GM18870 (cell line): ENCODE measurements around the gene CSNK1E.

ENCODE experiments used
- ATAC-seq: cut with Tn5 transposase; IDR thresholded peaks from one replicate; pipeline ENCODE4 v1.9.1; 2021; ENCODE audit warnings: moderate library complexity; ENCODE audit not compliant: unreplicated experiment

The CSNK1E gene

GRCh38 chr22:38282397-38282796 is 34.8 kb downstream of the CSNK1E start:
- ATAC-seq: no peak

DNA sequence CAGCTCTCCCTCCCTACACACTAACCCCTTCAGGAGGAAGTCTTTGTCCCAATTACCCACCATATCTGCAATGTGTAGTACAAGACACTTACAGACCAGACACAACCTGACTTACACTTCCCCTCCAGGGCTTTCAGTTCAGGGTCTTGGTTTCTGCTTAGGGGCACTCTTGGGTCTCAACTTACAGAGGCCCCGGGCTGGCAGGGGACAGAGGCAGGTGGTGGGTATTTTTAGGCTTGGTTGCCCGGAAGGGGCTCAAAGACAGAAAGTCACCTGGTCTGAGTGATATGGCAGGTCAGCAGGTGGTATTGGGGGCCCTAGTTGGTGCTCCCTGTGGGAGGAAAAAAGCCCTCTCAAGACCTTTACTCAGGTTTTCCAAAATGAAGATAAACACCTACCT is 41.1 kb downstream of the CSNK1E start:
- no peak for ATAC-seq

DNA sequence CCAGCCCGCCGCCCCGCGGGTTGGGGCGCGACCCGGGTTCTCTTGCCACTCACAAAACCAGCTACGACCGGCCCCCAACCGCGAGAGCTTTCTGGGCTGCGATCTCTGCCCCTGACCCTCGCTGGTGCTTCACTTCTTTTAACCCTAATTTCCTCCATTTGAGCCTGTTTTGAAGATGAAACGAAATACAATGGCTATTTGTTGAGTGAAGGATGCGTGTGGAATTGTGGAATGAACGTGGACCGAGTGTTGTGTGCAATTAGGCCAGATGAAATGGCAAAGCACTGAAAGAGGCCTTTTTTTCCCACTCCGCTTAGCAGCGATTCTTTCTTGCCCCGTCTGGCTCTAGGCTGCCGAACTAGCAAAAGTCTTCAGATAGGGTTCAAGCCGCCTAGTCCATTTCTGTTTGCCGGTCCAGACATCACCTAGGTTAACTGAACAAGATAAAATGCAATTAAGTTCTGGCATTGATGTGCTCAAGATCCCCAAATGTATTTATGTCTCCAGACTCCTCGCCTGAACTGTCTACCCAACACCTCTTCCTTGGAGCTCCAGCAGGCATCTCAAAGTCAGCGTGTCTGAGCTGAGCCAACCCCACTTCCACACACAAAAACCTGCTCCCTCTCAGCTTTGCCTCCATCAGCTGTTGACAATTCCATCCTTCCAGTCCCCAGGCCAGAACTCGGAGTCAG is 44.0 kb downstream of the CSNK1E start:
- no peak for ATAC-seq

DNA sequence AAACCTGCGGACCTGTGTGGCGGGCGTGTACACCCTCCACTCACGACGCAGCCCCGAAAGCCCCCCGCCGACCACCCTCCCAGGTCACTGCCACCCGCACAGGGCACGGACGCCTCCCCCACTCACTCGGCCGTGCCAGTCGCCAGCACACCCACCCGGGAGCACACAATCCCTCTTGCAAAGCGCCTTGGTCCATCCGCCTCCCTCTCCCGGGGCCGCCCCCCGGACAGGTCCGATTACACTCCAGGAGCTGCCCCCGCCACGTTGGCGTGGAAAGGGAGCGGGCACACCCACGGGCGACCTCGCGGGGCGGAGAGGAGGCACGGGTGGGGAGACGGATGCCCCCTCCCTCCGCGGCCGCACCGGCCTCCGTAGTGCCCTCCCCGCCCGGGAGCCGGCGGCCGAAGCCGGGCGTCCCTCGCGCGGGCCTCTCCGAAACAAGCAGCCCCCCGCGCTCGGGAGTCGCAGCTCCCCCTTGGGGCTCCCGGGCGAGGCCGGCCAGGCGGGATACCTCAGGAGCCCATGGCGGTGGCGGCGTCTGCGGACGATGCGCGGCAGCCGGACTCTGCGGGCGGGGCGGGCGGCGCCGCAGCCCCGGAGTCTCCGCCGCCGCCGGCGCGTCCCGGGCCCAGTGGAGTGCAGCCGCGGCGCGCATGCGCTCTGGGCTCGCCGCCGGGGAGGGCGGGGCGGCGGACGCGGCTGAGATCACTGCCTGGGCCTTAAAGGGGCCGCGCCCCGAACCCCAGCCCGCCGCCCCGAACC is 44.7 kb downstream of the CSNK1E start, which contains the start of gene TMEM184B:
Gene TMEM184B (minus strand): TSS at position 638 of the 762 bp plus-strand sequence. CDS start 25,049 bp downstream, outside the sequence.
- no peak for ATAC-seq

GRCh38 chr22:38271927-38272372 is 45.3 kb downstream of the CSNK1E start:
- no peak for ATAC-seq

DNA sequence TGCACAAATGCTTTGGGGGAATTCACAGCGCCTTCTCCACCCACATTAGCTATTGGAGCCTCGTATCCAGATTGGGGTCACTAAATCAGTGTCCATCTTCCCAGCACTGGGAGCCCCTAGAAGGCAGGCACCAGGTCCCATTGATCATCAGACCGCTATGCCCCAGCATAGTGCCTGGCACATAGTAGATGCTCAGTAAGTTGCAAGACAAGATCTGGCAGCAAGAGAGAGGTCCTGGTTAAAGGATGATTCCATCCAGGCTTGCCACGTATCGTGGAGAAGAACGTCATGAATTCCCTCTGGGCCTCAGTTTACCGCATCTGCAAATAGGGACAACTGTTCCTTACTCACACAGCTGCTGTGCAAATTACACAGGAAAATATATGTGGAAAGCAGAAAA is 46.1 kb downstream of the CSNK1E start:
- no peak for ATAC-seq

DNA sequence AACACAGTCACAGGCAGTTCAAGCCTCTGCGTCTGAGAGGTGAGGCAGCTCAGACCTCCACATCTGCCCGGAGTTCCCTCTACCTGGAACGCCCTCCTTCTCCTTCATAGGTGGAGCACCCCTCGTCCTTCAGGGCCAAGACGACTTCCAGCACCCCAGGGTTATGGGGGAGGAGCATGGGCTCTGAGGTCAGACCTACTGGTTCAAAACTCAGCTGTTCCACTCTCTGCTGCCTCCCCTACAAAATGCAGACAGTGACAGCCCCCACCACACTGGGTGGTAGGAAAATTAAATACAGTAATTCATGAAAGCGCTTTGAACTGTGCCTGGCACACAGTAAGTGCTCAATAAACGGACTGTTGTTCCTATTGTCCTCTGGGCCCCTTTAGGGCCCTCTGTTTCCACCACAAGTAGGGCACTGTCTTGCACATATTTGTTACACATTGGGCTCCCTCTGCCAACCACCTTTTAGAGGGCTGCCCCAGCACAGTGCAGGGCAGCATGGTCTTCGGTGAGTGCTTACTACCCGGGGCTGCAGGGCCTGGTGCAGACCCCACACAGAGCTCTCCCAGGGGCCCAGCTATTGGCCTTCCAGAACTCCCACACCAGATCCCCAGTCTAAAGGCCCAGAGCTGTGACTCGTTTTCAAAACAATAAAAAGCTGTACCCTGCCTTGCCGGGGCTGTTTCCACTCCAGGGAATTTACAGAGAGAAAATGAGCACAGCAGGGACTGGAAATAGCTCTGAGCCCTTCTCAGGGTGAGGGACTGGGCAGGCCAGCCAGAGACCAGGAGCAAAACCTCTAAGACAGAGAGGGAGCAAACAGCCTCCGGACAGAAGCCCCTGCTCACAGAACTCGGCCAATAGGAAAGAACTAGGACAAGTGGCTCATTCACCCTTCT is 46.9 kb downstream of the CSNK1E start:
- no peak for ATAC-seq

DNA sequence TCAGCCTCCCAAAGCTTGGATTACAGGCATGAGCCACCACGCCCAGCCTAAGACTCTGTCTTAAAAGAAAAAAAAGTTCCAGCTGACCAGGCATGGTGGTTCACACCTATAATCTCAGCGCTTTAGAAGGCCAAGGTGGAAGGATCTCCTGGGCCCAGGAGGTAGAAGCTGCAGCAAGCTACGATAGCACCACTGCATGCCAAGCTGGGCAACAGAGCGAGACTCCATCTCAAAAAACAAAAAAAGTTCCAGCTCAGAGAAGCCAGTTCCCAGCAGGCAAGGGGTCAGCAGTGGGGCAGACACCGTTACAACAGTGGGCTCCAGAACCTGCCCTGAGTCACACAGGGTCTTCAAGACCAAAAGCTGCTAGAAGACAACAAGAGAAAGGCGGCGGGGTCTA is 47.8 kb downstream of the CSNK1E start:
- ATAC-seq: no peak

DNA sequence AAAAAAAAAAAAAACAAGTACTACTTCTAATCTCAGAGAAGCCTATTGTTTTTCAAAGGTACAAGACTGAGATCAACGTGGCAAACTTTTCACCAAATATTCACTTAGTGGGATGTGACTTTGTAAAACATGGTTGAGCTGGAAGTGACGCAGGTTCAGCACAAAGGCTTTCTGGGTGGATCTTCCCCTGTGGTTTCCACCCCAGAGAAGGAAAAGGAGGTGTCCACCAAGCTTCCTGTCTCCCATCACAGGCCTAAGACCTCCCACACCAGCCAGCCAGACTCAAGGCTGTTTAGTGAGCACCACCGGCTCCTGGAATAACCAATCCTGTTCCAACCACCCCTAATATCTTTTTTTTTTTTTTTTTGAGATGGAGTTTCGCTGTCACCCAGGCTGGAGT is 50.1 kb downstream of the CSNK1E start:
- ATAC-seq: no peak

DNA sequence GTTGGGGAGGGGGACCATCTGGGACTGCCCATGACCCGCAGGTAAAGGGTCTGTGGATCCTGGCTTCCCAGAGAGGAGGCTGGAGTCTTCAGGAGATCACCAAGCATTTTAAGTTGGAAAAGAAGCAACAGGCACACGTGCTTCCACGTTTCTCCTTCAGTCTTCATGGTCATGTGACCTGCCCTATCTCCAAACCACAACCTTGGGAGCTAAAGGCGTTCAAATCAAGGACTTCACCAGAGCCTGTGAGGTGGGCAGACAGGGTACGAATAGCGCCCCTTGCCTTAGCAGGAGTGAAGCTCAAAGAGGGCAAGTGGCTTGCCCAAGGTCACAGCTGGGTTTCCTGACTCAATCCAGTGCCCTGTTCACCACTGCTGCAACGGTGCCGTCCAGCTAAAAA is 51.1 kb downstream of the CSNK1E start:
- ATAC-seq: no peak

DNA sequence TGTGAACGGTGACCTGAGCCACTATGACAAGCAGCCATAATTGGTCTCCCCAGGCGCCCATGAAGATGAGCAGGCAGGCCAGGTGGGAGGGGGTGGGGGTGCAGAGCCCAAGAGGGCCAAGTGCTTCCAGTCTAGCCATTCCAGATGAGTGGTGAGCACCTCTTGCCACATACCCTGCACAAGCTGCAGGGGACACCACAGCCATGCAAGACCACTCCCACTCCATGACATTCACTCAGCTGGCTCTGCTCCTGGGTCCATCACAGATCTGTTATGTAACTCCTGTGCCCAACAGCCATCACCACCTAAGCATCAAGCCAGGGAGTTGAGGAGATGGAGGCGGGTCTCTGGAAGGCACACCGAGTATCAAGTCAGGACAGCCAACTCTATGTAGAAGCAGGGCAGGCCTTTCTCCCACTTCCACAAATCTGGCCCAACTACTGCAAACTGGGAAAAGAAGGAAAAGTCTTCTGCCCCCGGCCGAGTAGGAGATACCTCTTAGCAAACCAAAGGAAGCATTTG is 52.9 kb downstream of the CSNK1E start:
- ATAC-seq: no peak

GRCh38 chr22:38262051-38262795 is 55.0 kb downstream of the CSNK1E start:
- no peak for ATAC-seq

- ATAC-seq: no peak
These were observed 56.2 kb downstream of the CSNK1E start for GRCh38 chr22:38260761-38261681.

- no peak for ATAC-seq
These were observed 57.9 kb downstream of the CSNK1E start for GRCh38 chr22:38259370-38259769.

DNA sequence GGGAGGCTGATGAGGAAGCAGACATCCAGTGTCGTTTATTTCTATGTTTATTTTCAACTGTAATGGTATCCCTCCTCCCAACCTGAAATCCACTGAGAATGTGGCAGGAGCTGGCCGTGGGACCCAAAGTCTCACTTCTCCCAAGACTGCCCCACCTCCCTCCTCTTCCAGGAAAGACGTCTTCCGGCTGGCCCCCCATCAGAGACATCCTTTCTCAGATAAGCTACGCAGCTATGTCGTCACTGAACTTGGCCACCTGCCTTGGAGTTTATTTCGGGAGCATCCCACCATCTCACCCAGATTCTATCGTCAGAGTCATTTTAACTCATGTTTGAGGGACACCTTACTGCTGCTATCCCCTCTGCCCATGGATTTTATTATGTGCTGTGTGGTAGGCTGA is 58.3 kb downstream of the CSNK1E start:
- ATAC-seq: no peak

DNA sequence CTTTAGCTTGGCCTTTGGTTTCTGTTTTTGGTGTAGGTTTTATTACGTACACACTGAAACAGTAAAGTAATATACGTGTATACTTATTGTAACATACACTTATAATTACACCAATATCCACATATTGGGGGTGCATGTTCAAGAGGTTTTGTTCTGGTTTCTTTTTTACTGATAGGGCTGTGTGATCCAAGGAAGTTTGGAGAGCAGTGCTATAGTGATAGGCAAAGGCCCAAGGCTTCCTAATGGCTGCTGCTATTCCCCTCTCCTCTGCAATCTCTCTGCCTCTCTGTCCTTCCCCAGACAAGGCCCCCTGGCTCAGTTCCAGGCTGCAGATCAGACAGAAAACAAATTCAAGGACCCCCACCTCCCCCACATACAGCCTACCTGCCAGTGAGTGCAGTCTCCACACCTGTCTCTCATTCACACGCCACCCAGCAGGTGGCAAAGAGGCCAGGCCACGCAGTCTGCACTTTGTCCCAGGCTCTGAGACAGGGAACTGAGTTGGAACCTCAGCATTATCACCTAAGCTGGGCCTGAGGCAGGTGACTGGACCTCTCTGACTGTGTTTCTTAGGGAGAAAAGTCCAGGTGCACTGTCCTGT is 59.5 kb downstream of the CSNK1E start:
- no peak for ATAC-seq

DNA sequence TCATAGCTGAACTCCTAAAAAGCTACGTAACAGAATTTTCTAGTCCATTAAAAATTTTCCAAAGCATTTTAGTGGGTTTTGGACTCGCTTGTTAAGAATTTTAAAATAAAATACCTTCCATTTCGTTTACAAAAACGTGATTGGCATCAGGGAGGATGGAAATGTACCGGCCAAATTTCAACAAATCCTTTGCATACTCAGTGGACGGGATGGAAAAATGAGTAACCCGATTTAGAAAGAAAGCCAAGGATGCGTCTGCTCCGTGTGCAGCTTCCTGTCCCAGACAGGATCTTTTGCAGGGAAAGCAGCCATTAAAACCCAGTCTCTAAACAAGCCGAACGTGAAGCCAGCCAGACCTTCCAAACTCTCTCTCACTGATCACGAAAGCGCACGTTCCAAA is 60.1 kb downstream of the CSNK1E start:
- no peak for ATAC-seq

DNA sequence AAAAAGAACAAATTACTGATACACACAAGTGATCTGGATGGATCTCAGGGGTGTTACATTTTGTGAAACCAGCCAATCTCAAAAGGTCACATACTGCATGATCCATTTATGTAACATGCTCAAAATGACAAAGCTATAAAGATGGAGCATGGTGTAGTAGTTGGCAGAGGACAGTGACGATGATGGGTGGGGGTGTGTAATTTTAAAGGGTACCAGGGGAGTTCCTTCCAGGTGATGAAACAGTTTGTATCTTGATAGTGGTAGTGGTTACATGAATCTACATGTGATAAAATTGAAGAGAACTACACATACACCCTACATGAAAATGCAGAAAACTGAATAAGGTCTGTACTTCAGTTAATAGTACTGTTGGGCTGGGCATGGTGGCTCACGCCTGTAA is 61.5 kb downstream of the CSNK1E start:
- ATAC-seq: no peak

- no peak for ATAC-seq
These were observed 65.9 kb downstream of the CSNK1E start for GRCh38 chr22:38251341-38251692.
